ENCODE data around the gene SOST. TPM values are rescaled to one million over a fixed set of nuclear protein-coding genes. Genes with fewer than 3 reads are reported as not detected.

SOST gene
- total and polyA plus RNA-seq, 8 donors: not detected

DNA sequence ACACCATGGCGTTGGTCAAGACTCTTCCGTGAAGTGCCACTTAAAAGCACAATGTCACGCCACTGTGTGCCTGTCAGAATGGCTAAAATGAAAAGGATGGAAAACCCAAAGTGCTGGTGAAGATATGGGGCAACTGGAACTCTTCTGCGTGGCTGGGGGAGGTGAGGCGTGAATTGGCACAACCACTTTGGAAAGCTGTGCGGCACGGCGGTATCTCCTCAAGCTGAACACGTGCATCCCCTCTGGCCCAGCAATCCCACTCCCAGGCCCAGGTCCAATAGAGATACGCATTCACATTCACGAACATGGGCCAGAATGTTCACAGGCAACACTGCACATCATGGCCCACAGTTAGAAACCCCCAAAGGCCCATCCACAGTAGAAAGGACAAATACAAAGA, 11.3 kb upstream of the SOST start:
- H3K4me1 ChIP-seq: peaks cover 7 to 15% (median 9%) of the 10 kb centered on the region in 3 donors

DNA sequence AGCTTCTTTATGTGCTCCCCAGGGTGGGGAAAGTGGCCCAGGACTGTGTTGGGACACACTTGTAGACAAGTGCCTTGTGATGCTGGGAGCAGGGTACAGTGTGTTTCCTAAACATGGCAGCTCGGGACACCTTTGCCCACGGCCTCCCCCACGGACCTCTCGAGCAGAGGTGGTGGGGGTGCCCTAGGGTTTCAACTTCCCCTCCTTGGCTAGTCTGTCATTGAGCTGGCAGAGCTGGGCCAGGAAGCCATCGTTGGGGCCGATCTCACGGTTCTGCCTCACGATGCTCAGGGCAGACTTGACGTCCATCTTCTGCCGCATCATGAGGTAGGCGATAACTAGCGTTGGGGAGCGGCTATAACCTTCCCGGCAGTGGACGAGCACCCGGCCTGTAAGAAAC, 10.8 kb upstream of the SOST start:
- no peak for ATAC-seq
- no peak for FAIRE-seq
- TF ChIP-seq, protein P1, sequence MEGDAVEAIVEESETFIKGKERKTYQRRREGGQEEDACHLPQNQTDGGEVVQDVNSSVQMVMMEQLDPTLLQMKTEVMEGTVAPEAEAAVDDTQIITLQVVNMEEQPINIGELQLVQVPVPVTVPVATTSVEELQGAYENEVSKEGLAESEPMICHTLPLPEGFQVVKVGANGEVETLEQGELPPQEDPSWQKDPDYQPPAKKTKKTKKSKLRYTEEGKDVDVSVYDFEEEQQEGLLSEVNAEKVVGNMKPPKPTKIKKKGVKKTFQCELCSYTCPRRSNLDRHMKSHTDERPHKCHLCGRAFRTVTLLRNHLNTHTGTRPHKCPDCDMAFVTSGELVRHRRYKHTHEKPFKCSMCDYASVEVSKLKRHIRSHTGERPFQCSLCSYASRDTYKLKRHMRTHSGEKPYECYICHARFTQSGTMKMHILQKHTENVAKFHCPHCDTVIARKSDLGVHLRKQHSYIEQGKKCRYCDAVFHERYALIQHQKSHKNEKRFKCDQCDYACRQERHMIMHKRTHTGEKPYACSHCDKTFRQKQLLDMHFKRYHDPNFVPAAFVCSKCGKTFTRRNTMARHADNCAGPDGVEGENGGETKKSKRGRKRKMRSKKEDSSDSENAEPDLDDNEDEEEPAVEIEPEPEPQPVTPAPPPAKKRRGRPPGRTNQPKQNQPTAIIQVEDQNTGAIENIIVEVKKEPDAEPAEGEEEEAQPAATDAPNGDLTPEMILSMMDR (IDR thresholded peaks at IDR 0.05): no peak
- 88 to 92% methylated on average over 16 of the region's 16 CpGs for WGBS, 2 donors
- Histone ChIP-seq H3K27me3 (no peaks in the 10 kb centered on the region), H3K36me3 (peaks cover 0 to 49% (median 20%) of the 10 kb centered on the region in 3 donors), H3K27ac (no peak overlapping the region), H3K4me1 (peaks cover 7 to 15% (median 9%) of the 10 kb centered on the region in 3 donors), H3K9me3 (no peaks in the 10 kb centered on the region), H3K4me3 (no peak overlapping the region)
- peak in 1 of 6 donors; percentile 50 for DNase-seq
- intact Hi-C loops (cut with DNase I): no loop called here

More for the DNA sequence above, 11.3 kb upstream of the SOST start:
- Histone ChIP-seq H3K27me3 (no peaks in the 10 kb centered on the region), H3K36me3 (peaks cover 0 to 53% (median 22%) of the 10 kb centered on the region in 3 donors), H3K9me3 (no peaks in the 10 kb centered on the region), H3K27ac (no peak overlapping the region), H3K4me3 (no peak overlapping the region)
- TF ChIP-seq, protein P1 (IDR thresholded peaks at IDR 0.05): no peak
- FAIRE-seq (no peak), ATAC-seq (no peak), DNase-seq (no peak)
- WGBS, 2 donors: 95 to 97% methylated on average over 11 of the region's 11 CpGs
- intact Hi-C loops (cut with DNase I): no loop called here

DNA sequence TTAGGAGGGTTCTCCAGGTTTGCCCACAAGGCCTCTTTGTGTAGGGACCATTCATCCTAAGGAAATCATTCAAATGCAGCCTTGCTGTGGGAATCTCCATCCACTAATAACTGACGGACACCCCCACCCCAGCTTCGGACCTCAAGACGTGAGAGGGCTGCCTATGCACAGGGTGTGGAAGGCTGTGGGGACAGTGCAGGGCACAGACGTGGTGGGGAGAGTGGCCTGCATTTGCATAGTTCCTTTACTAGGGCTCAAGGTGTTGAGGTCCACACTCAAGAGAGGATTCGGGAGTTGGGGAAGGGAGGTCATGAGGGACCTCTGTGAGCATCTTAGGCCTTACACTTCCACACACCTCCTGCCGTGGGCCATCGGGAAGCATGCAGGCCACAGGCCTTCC, 10.4 kb upstream of the SOST start:
- Histone ChIP-seq H3K4me1 (peaks cover 7 to 15% (median 9%) of the 10 kb centered on the region in 3 donors), H3K9me3 (no peaks in the 10 kb centered on the region), H3K27ac (peak overlapping the region in 1 of 4 donors; percentile 4), H3K27me3 (no peaks in the 10 kb centered on the region), H3K4me3 (no peak overlapping the region), H3K36me3 (peaks cover 0 to 44% (median 15%) of the 10 kb centered on the region in 3 donors)
- intact Hi-C loops (cut with DNase I): no loop called here
- FAIRE-seq: no peak
- TF ChIP-seq, protein P1 (IDR thresholded peaks at IDR 0.05): no peak
- peak in 1 of 6 donors; percentile 25 for DNase-seq
- WGBS, 2 donors: 90 to 95% methylated on average over 7 of the region's 7 CpGs
- ATAC-seq: no peak

- Histone ChIP-seq H3K27ac (peak overlapping the region in 1 of 4 donors; percentile 4), H3K4me3 (no peak overlapping the region), H3K9me3 (no peaks in the 10 kb centered on the region), H3K4me1 (peaks cover 7 to 14% (median 9%) of the 10 kb centered on the region in 3 donors), H3K27me3 (no peaks in the 10 kb centered on the region), H3K36me3 (peaks cover 0 to 39% (median 9%) of the 10 kb centered on the region in 3 donors)
- FAIRE-seq: no peak
- DNase-seq: no peak
- TF ChIP-seq, protein P1 (IDR thresholded peaks at IDR 0.05): no peak
- intact Hi-C loops (cut with DNase I): no loop called here
- peak in 3 of 4 donors; percentile 28 to 50 (median 49) for ATAC-seq
- WGBS, 2 donors: 66 to 67% methylated on average over 9 of the region's 9 CpGs
Measured at GRCh38 chr17:43768382-43768781, 9.8 kb upstream of the SOST start.

GRCh38 chr17:43767713-43768059, 9.1 kb upstream of the SOST start:
- no peak overlapping the region for H3K27ac ChIP-seq
- no peaks in the 10 kb centered on the region for H3K9me3 ChIP-seq
- ATAC-seq (no peak), FAIRE-seq (no peak), DNase-seq (no peak)
- H3K27me3 ChIP-seq: no peaks in the 10 kb centered on the region
- intact Hi-C loops (cut with DNase I): no loop called here
- TF ChIP-seq, protein P1 (IDR thresholded peaks at IDR 0.05): no peak
- H3K4me1 ChIP-seq: peaks cover 7% of the 10 kb centered on the region in 3 donors
- WGBS, 2 donors: 73% methylated on average over 5 of the region's 5 CpGs
- H3K4me3 ChIP-seq: no peak overlapping the region
- H3K36me3 ChIP-seq: peaks cover 0 to 32% (median 7%) of the 10 kb centered on the region in 3 donors
